Stimulated activated CD4-positive, alpha-beta T cell treated with anti-CD3 and anti-CD28 coated beads, Interleukin-4, amount 100 ng/mL, for 48 hours (primary cell): ENCODE results near the gene LIX1.
"Not testable (repeated sequence)": the region's sequence is repeated elsewhere in the genome, so short reads cannot be mapped to it uniquely, and the experiment has no call there.

ENCODE experiments used
- DNase-seq, 2 donors: peaks; one replicate each; pipeline ENCODE4 v3.0.0-alpha.2; 2020; ENCODE audit warnings: low read depth in 2 of 2

Gene LIX1

GRCh38 chr5:97102010-97102470 is 40.4 kb downstream of the LIX1 start:
- no peak for DNase-seq

GRCh38 chr5:97101189-97101910 is 41.1 kb downstream of the LIX1 start:
- no peak for DNase-seq

- no peak for DNase-seq
Measured at GRCh38 chr5:97100476-97100875, 41.9 kb downstream of the LIX1 start.

GRCh38 chr5:97098922-97099321 is 43.5 kb downstream of the LIX1 start:
- no peak for DNase-seq

- DNase-seq, result no peak
Measured at GRCh38 chr5:97097326-97098230, 44.8 kb downstream of the LIX1 start.

GRCh38 chr5:97096846-97097245 is 45.6 kb downstream of the LIX1 start:
- DNase-seq, result no peak

GRCh38 chr5:97096191-97096590 is 46.2 kb downstream of the LIX1 start:
- no peak for DNase-seq

- DNase-seq, result no peak
Measured at GRCh38 chr5:97095318-97095732, 47.1 kb downstream of the LIX1 start.

- DNase-seq, result peak in 1 of 2 donors; percentile 11
Measured at GRCh38 chr5:97094579-97095317, 47.7 kb downstream of the LIX1 start.

GRCh38 chr5:97093193-97093592 is 49.2 kb downstream of the LIX1 start:
- DNase-seq, result no peak

- DNase-seq, result no peak
Measured at GRCh38 chr5:97090944-97091343, 51.5 kb downstream of the LIX1 start.

GRCh38 chr5:97089149-97089801 is 53.1 kb downstream of the LIX1 start:
- DNase-seq, result no peak

- no peak for DNase-seq
Measured at GRCh38 chr5:97088774-97089148, 53.6 kb downstream of the LIX1 start.

- no peak for DNase-seq
Measured at GRCh38 chr5:97087138-97087537, 55.3 kb downstream of the LIX1 start.

GRCh38 chr5:97085459-97086181 is 56.8 kb downstream of the LIX1 start:
- DNase-seq, result no peak

GRCh38 chr5:97084782-97085458 is 57.5 kb downstream of the LIX1 start:
- DNase-seq, result not testable (repeated sequence)

- DNase-seq, result no peak
Measured at GRCh38 chr5:97078958-97079743, 63.3 kb downstream of the LIX1 start.

- DNase-seq, result no peak
Measured at GRCh38 chr5:97077246-97077645, 65.2 kb downstream of the LIX1 start.

- DNase-seq, result no peak
Measured at GRCh38 chr5:97076098-97076497, 66.3 kb downstream of the LIX1 start.

- no peak for DNase-seq
Measured at GRCh38 chr5:97075649-97076048, 66.8 kb downstream of the LIX1 start.
